B cell (primary cell): ENCODE results near the gene PDHA1. TPM values are rescaled to one million over a fixed set of nuclear protein-coding genes. Genes with fewer than 3 reads are reported as not detected.

Source experiments
- ATAC-seq: fragments of 200-7000 bp; cut with Tn5 transposase; one replicate; pipeline ENCODE4 v1.10.0; 2021; ENCODE audit warnings: low read depth, mild to moderate bottlenecking, moderate number of reproducible peaks, moderate library complexity
- CTCF ChIA-PET: fragments of 350-600 bp; sonication (Branson Sonifier 250); formaldehyde crosslinking; loops from one replicate; lab custom pipeline; 2021; ENCODE audit warnings: antibody characterized with exemption, inconsistent platforms; lab: Charles Lee
- POLR2A ChIA-PET: fragments of 350-600 bp; sonication (Branson Sonifier 250); formaldehyde crosslinking; loops from one replicate; lab custom pipeline; 2021; ENCODE audit warnings: antibody characterized with exemption; lab: Charles Lee
- DNase-seq: peaks from one replicate; pipeline ENCODE4 v3.0.0; 2013
- H2AFZ ChIP-seq: 2 replicates; pipeline ENCODE4 v1.6.1; 2012; ENCODE audit warnings: mild to moderate bottlenecking, low read depth, low read length; ENCODE audit not compliant: insufficient read depth, poor library complexity, severe bottlenecking
- H3K27ac ChIP-seq, 2 donors: 1 replicate in 1 of 2; 2 replicates in 1 of 2; pipeline ENCODE4 v1.5.1; 2012 to 2013; ENCODE audit warnings: low read length in 2 of 2, mild to moderate bottlenecking in 2 of 2, moderate library complexity in 1 of 2
- H3K27me3 ChIP-seq, 4 experiments: fragments of 200-600 bp in 1 of 4; sonication (generic) in 1 of 4; replicated peaks in 1 of 4; 1 replicate in 2 of 4; 2 replicates in 2 of 4; pipeline versions ENCODE4 v1.6.1 to v1.7.0; 2013 to 2016; ENCODE audit warnings: low read length in 3 of 4, mild to moderate bottlenecking in 2 of 4, mixed read lengths in 1 of 4, moderate library complexity in 1 of 4; ENCODE audit not compliant: insufficient read depth in 4 of 4, control insufficient read depth in 3 of 4; ENCODE audit errors: control extremely low read depth in 1 of 4
- H3K36me3 ChIP-seq, 2 experiments: replicated peaks in 1 of 2; 1 replicate in 1 of 2; 2 replicates in 1 of 2; pipeline versions ENCODE4 v1.6.1 to v1.7.1; 2013; ENCODE audit warnings: low read length in 1 of 2; ENCODE audit not compliant: insufficient read depth in 2 of 2, control insufficient read depth in 1 of 2; ENCODE audit errors: control extremely low read depth in 1 of 2, extremely low read depth in 1 of 2
- H3K4me1 ChIP-seq, 2 donors: fragments of 200-600 bp in 1 of 2; sonication (generic) in 1 of 2; 1 replicate in 1 of 2; 2 replicates in 1 of 2; pipeline versions ENCODE4 v1.5.1 to v1.6.1; 2013 to 2017; ENCODE audit warnings: low read length in 2 of 2; ENCODE audit not compliant: control insufficient read depth in 2 of 2, insufficient read depth in 2 of 2
- H3K4me2 ChIP-seq: replicated peaks from 2 replicates; pipeline ENCODE3; 2012; ENCODE audit warnings: mild to moderate bottlenecking, low read depth, low read length; ENCODE audit not compliant: poor library complexity, severe bottlenecking
- H3K4me3 ChIP-seq, 5 experiments: fragments of 200-600 bp in 1 of 5; sonication (generic) in 1 of 5; 1 replicate in 3 of 5; 2 replicates in 2 of 5; pipeline versions ENCODE4 v1.5.1 to v1.7.0; 2011 to 2016; ENCODE audit warnings: low read length in 4 of 5, mild to moderate bottlenecking in 4 of 5, low read depth in 2 of 5, control low read depth in 1 of 5, moderate library complexity in 1 of 5; ENCODE audit not compliant: insufficient read depth in 1 of 5; ENCODE audit errors: control extremely low read depth in 1 of 5, extremely low read depth in 1 of 5
- H3K79me2 ChIP-seq: fragments of 200-600 bp; sonication (generic); one replicate; pipeline ENCODE4 v1.6.0; 2016; ENCODE audit warnings: low read length; ENCODE audit not compliant: control insufficient read depth, insufficient read depth
- H3K9ac ChIP-seq: fragments of 200-600 bp; sonication (generic); 2 replicates; pipeline ENCODE4 v1.6.1; 2017; ENCODE audit warnings: mild to moderate bottlenecking, low read length, moderate library complexity
- H3K9me3 ChIP-seq, 3 donors: one replicate each; pipeline versions ENCODE4 v1.6.1 to v1.7.1; 2013; ENCODE audit warnings: low read length in 2 of 3; ENCODE audit not compliant: control insufficient read depth in 2 of 3, insufficient read depth in 1 of 3; ENCODE audit errors: control extremely low read depth in 1 of 3
- H4K20me1 ChIP-seq: 2 replicates; pipeline ENCODE4 v1.6.0; 2012; ENCODE audit warnings: mild to moderate bottlenecking, low read length; ENCODE audit not compliant: insufficient read depth, control insufficient read depth, poor library complexity, severe bottlenecking
- H3K27ac Mint-ChIP-seq: one replicate; pipeline ENCODE4 v1.8.0; 2021; ENCODE audit warnings: mixed read lengths
- H3K27me3 Mint-ChIP-seq: one replicate; pipeline ENCODE4 v1.8.0; 2021; ENCODE audit warnings: mixed read lengths
- H3K4me1 Mint-ChIP-seq: one replicate; pipeline ENCODE4 v1.8.0; 2021; ENCODE audit warnings: mixed read lengths
- H3K4me3 Mint-ChIP-seq: one replicate; pipeline ENCODE4 v1.8.0; 2021; ENCODE audit warnings: mixed read lengths
- H3K9me3 Mint-ChIP-seq: one replicate; pipeline ENCODE4 v1.8.0; 2022; ENCODE audit warnings: mixed read lengths; ENCODE audit not compliant: insufficient read depth
- CTCF ChIP-seq: fragments of 200-600 bp; IDR thresholded peaks from one replicate; pipeline ENCODE4 v1.8.0; 2022; ENCODE audit warnings: antibody characterized with exemption, mild to moderate bottlenecking
- EZH2 ChIP-seq: IDR thresholded peaks from 2 replicates; pipeline ENCODE4 v1.6.1; 2012; ENCODE audit warnings: borderline replicate concordance, low read depth, mild to moderate bottlenecking, moderate library complexity, low read length; ENCODE audit not compliant: insufficient read depth, poor library complexity, severe bottlenecking
- WGBS: methylation state at CpG from one replicate; pipeline ENCODE4 v1.1.5; 2013; ENCODE audit warnings: missing lambda C conversion rate; ENCODE audit not compliant: insufficient coverage; 5-methylcytosine and 5-hydroxymethylcytosine counted together
- intact Hi-C: fragments of 100-400 bp; cut with micrococcal nuclease; formaldehyde crosslinking; loops from one replicate; pipeline ENCODE4 v1.10.0; 2022
- polyA plus RNA-seq: library from polyadenylated mRNA; depleted of rRNA; stranded (reverse); fragments of >200 nt; gene quantifications from 2 replicates; pipeline ENCODE4 v1.2.3, GENCODE V29; 2012
- total RNA-seq, 2 donors: library from RNA; stranded (reverse); fragments of 120-200 nt in 1 of 2; gene quantifications; 1 replicate in 1 of 2; 2 replicates in 1 of 2; pipeline versions ENCODE4 v1.2.3 to v1.2.4, GENCODE V29; 2013 to 2022

The PDHA1 gene
- total and polyA plus RNA-seq, 2 donors (not counting 1 experiment from before 2014, with no cell fraction given): 82.4 to 106 TPM

GRCh38 chrX:19372547-19373331 is 29.0 kb downstream of the PDHA1 start:
- ATAC-seq: peak; percentile 49
- Histone ChIP-seq H2AFZ (peak overlapping the region; percentile 77), H3K27ac (no peak overlapping the region), H3K27me3 (no peaks in the 10 kb centered on the region), H3K4me1 (peaks cover 0 to 5% of the 10 kb centered on the region in 2 donors), H3K9ac (peak overlapping the region; percentile 62), H3K36me3 (no peaks in the 10 kb centered on the region), H3K79me2 (no peaks in the 10 kb centered on the region), H3K4me2 (peak overlapping the region; percentile 83), H4K20me1 (no peaks in the 10 kb centered on the region), H3K4me3 (peak overlapping the region; percentile 39 to 63 (median 49)), H3K9me3 (no peaks in the 10 kb centered on the region)
- peak; percentile 22 for DNase-seq
- WGBS: 0% methylated on average over 16 of the region's 20 CpGs
- Mint-ChIP-seq H3K27me3 (no peaks in the 10 kb centered on the region), H3K4me1 (peaks cover 5% of the 10 kb centered on the region), H3K27ac (peak overlapping the region; percentile 63), H3K4me3 (peak overlapping the region; percentile 88), H3K9me3 (no peaks in the 10 kb centered on the region)
- intact Hi-C loops: loop anchor here (1.0 to 5.0 kb wide), 2 partner anchors 520 to 695 kb away; no protein-coding TSS in a partner anchor
- ChIA-PET POLR2A (no interaction called here), CTCF (interaction anchor here (0.6 to 2.0 kb wide), 8 partner anchors 10 to 695 kb away, joined by 3 to 7 read pairs (median 4); no protein-coding TSS in a partner anchor)
- TF ChIP-seq CTCF: no peak
- no peak for TF ChIP-seq EZH2

GRCh38 chrX:19373351-19373891 is 29.7 kb downstream of the PDHA1 start:
- Mint-ChIP-seq H3K4me3 (peak overlapping the region; percentile 88), H3K9me3 (no peaks in the 10 kb centered on the region), H3K27me3 (no peaks in the 10 kb centered on the region), H3K27ac (no peak overlapping the region), H3K4me1 (peaks cover 5% of the 10 kb centered on the region)
- ATAC-seq (no peak), DNase-seq (no peak)
- no peaks in the 10 kb centered on the region for H3K27me3 ChIP-seq
- WGBS: 59% methylated on average over 12 of the region's 23 CpGs
- peaks cover 0 to 5% of the 10 kb centered on the region in 2 donors for H3K4me1 ChIP-seq
- no peaks in the 10 kb centered on the region for H3K36me3 ChIP-seq
- intact Hi-C loops: loop anchor here (5.0 kb wide), 1 partner anchor 519 kb away; no protein-coding TSS in a partner anchor
- H3K79me2 ChIP-seq: no peaks in the 10 kb centered on the region
- H2AFZ ChIP-seq: peak overlapping the region; percentile 77
- no peak overlapping the region for H3K27ac ChIP-seq
- H4K20me1 ChIP-seq: no peaks in the 10 kb centered on the region
- CTCF ChIA-PET: no interaction called here
- H3K4me3 ChIP-seq: peak overlapping the region in 2 of 5 experiments; percentile 7 to 49
- peak overlapping the region; percentile 83 for H3K4me2 ChIP-seq
- no peaks in the 10 kb centered on the region for H3K9me3 ChIP-seq
- POLR2A ChIA-PET: no interaction called here
- TF ChIP-seq EZH2 (no peak), CTCF (no peak)
- H3K9ac ChIP-seq: no peak overlapping the region
